GM18873 (cell line): ENCODE data around the gene ARIH2.
A peak's percentile ranks its signal among the peaks of the same experiment; 100 is the strongest.

Experiments used
- ATAC-seq: cut with Tn5 transposase; IDR thresholded peaks from one replicate; pipeline ENCODE4 v1.9.1; 2021; ENCODE audit warnings: mild to moderate bottlenecking, moderate library complexity, moderate number of reproducible peaks; ENCODE audit not compliant: unreplicated experiment, low FRiP score

ARIH2 gene

DNA sequence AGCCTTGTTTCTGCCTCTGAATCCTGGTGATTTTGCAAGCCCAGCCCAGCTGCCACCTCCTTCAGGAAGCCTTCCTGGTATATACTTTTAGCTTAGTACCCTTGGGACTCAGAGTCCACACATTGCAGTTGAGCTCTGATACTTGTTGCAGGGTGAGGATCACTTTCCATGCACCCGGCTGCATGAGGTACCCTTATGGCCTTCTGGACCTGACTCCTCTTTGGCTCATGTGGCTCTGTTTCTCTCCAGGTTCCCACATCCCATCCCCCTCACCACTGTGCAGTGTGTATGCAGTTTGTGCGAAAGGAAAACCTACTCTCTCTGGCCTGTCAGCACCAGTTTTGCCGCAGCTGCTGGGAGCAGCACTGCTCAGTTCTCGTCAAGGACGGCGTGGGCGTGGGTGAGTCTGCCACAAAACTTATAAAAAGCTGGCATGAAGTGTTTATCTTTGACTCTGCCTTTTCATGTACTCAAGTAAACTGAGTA, 48.3 kb downstream of the ARIH2 start:
- ATAC-seq: no peak

- no peak for ATAC-seq
These were observed 51.9 kb downstream of the ARIH2 start for GRCh38 chr3:48970586-48970985.

DNA sequence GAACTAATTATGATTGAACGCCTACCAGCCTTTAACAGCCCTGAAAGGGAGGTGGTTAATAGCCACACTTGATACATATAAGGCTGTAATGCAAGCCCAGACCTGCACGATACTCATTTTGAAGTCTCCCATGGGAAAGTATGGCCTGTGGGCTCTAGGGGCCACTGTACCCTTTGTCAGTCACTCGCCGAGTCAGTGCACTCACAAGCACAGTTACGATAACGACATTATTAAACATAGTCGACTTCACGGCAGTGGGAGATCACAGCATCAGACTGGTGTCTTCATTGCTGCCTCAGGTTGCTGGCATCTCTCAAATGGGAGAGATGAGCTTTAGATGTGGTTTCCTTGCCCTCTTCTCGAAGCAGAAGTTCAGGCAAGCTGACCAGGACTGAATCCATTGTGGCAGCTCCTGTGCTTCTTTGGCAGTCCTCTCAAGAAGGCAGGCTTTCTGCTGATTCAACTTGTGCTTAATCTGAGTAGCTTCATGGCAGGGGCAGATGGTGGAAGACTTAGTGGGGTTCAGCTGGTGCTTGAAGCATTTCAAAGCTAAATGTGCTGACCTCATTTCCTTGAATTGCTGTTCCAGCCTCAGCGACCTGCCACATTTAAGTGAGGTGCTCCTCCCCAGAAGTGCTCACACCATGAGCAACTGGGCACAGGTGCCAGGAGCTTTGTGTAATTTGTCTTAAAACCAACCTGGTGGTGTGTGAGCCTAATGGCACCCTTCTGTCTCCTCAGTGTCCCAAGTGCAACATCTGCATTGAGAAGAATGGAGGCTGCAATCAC, 55.6 kb downstream of the ARIH2 start:
- no peak for ATAC-seq

DNA sequence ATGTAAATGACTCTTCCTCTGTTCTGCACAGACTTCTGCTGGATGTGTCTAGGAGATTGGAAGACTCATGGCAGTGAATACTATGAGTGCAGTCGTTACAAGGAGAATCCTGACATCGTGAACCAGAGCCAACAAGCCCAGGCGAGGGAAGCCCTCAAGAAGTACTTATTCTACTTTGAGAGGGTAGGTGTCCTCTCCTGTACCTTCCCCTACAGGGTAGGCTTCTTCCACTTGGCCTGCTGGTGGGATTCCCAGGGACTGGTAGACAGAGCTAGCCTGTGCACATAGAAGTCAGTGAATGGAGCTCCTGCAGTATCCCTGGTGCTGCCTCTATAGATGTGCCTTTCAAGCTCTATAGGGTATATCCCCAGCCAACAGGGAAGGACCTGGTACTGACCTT, 60.8 kb downstream of the ARIH2 start:
- ATAC-seq: no peak

- no peak for ATAC-seq
These were observed 61.7 kb downstream of the ARIH2 start for GRCh38 chr3:48980295-48980694.

GRCh38 chr3:48982016-48982415, 63.4 kb downstream of the ARIH2 start:
- no peak for ATAC-seq

GRCh38 chr3:48982686-48983085, 64.0 kb downstream of the ARIH2 start:
- ATAC-seq: no peak

GRCh38 chr3:48983096-48983495, 64.5 kb downstream of the ARIH2 start:
- ATAC-seq: no peak

DNA sequence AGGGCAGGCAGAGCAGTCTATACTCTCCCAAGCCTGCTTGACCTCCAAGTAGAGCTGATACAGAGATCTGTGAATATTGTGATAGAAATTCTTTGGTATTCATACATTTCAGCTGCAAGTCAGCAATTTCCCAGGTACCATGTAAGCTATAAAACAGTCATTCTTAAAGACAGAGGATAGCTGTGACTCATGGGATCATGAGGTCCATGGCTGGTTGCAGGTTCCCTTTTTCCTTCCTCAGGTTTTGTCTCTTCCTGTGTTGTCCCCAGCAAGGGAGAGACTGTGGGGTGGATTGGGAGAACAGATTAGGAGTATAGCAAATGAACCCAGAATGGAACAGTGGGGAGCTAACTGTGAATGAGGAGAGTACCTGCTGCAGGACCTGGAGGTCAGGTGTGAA, 66.0 kb downstream of the ARIH2 start:
- ATAC-seq: no peak

GRCh38 chr3:48985831-48986376, 67.3 kb downstream of the ARIH2 start:
- no peak for ATAC-seq

GRCh38 chr3:48989126-48989795, 70.6 kb downstream of the ARIH2 start:
- ATAC-seq: no peak

- ATAC-seq: peak; percentile 45
These were observed 71.4 kb downstream of the ARIH2 start, which contains the start of gene P4HTM for GRCh38 chr3:48989796-48990635. Gene P4HTM, plus strand, starts transcription at chr3:48990241. Its CDS starts 16 bp downstream, at chr3:48990257.

GRCh38 chr3:48990636-48991469, 72.2 kb downstream of the ARIH2 start:
- ATAC-seq: no peak

- no peak for ATAC-seq
These were observed 73.4 kb downstream of the ARIH2 start for GRCh38 chr3:48991851-48992545.

DNA sequence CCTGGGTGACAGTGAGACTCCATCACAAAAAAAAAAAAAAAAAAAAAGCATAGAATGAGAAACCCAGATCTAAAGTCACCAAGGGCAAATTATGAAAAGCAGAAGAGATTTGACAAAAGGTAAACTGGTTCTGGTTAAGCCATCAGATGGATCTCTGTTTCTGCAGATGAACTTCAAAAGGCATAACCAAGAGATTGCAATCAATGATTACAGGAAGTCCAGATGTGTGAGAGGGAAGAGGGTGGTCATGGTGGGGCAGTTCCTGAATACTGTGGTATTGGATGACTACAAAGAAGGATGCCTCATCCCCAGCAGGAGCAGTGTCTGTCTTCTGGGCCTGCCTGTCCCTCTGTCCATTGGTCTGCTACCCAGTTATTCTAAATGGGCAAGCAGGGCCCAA, 75.2 kb downstream of the ARIH2 start:
- no peak for ATAC-seq

DNA sequence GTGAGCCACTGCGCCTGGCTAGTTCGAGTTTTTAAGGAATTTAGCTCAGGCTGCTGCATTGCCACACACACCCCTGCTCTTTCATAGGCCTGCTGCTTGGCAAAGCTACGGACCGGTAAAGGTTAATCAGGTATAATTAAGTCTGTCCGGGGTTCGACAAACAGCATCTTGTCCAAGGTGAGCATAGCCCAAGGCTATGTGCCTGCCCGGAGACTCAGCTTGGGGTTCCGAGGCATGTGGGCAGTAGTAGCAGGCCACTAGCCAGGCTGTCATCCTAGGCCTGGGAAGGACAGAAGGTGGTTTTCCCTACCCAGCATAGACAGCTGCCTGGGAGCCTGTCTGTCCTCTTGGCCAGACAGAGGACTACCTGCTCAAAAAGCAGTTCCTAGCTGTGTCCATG, 78.0 kb downstream of the ARIH2 start:
- no peak for ATAC-seq

- ATAC-seq: no peak
These were observed 78.5 kb downstream of the ARIH2 start for GRCh38 chr3:48997102-48997635.

GRCh38 chr3:48997714-48998637, 79.3 kb downstream of the ARIH2 start:
- ATAC-seq: no peak
